GM12872 (cell line): ENCODE data around the gene MAD1L1.

Source experiments
- TF ChIP-seq, protein P1 (sequence below): IDR thresholded peaks from 3 replicates; pipeline ENCODE4 v1.5.1; 2011; ENCODE audit warnings: low read depth, mild to moderate bottlenecking, low read length, moderate library complexity; ENCODE audit not compliant: insufficient read depth

MAD1L1 gene

DNA sequence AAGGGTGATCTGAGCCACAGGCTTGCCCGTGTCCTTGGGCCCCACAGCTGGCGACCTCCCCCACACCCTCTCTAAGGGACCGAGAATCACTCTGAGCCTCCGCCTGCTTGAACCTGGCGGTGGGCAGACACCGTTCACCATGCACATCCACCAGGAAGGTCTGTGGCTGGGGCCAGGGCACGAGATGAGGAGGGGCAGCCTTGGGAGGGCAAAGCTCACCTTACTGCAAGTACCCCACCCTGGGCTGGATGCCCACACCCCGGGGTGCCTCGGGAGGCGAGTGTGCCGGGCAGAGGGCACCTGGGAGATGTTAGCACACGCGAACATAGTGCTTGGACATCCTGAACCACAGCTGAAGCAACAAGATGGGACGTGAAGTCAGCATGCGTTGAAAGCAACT lies 350.8 kb downstream of the MAD1L1 start:
- TF ChIP-seq, protein P1, sequence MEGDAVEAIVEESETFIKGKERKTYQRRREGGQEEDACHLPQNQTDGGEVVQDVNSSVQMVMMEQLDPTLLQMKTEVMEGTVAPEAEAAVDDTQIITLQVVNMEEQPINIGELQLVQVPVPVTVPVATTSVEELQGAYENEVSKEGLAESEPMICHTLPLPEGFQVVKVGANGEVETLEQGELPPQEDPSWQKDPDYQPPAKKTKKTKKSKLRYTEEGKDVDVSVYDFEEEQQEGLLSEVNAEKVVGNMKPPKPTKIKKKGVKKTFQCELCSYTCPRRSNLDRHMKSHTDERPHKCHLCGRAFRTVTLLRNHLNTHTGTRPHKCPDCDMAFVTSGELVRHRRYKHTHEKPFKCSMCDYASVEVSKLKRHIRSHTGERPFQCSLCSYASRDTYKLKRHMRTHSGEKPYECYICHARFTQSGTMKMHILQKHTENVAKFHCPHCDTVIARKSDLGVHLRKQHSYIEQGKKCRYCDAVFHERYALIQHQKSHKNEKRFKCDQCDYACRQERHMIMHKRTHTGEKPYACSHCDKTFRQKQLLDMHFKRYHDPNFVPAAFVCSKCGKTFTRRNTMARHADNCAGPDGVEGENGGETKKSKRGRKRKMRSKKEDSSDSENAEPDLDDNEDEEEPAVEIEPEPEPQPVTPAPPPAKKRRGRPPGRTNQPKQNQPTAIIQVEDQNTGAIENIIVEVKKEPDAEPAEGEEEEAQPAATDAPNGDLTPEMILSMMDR, result no peak

DNA sequence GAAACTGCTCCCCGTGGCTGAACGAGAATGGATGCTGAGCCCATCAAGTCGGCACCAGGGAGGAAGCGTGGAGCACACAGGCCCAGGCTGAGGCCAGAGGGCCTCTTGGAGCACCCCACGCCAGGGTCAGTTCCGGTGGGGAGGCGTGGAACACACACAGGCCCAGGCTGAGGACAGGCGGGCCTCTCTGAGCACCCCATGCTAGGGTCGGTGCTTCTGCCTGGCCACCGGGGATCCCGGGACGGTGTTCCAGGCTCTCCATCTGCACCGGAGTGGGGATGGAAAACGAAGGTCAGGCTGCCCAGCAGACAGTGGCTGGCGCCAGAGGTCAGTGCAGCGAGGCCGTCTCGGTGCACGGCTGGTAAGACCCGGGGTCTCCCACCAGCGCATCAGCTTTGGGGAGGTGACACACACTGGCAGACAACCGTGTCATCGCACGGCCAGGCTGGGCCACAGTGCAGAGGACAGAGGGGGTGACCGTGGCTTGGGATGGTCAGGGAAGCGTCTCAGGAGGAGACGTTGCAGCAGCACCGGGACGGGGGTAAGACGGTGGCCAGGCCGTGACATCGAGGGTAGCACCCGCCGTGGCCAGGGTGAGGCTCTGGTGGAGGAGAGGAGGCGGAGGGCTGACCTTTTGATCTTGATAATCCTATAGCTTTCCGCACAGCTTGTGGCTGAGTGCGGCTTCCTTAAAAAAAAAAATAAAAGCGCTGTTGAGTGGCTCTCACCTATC lies 358.7 kb downstream of the MAD1L1 start:
- TF ChIP-seq, protein P1, result no peak

DNA sequence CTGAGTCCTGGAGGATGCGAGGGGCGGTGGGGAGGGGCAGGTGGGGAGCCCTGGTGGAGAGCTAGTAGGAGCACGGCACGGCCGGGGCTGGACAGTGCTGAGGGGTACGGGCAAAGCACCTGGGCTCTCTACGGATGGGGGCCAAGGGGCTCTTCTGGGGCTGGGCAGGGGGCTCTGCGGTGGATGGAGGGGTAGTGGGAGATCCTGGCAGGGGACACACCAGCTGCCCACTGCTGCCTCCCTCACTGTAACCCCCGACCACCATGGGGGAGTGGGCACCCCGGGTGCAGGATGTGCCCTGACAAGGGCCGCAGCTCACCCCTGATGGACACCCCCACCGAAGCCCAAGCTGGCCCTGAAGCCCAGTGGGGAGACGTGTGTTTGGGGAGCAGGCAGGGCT lies 359.3 kb downstream of the MAD1L1 start:
- TF ChIP-seq, protein P1, result no peak

DNA sequence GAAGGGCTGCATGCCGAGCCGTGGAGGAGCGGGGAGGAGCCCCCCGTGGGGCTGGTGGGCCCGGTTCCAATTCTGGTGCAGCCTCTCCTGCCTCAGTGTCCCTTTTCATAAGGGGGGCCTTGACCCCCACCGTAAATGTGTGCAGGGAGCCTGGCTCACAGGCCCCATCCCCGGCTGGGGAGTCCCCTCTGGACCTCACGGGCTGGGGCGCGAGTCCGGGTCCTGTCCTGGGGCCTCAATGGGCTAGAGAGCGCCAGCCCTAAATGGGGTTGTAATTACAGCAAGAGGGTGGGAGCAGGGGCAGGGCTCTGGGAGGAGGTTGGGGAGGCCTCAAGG lies 359.7 kb downstream of the MAD1L1 start:
- TF ChIP-seq, protein P1, result no peak

DNA sequence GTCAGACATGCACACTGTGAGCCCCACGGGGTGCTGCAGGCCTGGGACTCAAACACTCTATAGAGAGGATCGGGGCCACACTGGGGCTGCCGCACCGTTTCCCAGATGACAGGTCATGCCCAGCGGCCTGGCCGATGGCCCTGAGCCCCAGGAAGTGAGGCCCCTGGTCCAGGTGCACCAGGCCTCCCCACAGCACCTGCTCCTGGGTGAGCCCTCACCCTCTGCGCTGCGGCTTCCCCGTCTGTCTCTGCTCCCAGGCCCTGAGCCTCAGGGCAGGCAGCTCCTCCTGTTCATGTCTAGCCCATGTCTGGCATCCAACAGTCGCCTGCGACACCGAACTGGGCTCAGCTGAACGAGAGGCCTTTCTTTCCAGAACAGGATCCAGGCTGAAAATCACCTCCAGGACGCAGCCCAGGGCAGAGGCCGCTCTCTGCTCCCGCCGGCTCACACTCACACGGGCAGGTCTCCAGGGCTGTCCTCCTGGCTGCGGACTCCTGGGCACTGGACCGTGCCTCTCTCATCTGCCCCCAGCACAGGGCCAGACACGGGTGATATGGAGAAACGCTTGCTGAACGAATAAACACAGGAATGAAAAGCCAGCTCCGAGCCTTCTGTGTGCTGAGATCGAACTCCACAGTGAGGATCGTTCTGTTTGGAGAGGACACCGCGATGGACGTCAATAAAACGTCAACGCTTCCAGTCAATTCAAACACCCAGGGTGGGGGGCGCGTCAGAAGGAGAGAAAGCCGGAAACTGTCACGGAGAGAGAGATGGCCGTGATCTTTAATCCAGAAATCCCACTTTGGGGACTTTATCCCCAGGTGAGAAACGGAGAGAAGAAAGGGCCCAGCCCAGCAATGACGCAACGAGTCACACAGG lies 360.3 kb downstream of the MAD1L1 start:
- TF ChIP-seq, protein P1, result no peak

DNA sequence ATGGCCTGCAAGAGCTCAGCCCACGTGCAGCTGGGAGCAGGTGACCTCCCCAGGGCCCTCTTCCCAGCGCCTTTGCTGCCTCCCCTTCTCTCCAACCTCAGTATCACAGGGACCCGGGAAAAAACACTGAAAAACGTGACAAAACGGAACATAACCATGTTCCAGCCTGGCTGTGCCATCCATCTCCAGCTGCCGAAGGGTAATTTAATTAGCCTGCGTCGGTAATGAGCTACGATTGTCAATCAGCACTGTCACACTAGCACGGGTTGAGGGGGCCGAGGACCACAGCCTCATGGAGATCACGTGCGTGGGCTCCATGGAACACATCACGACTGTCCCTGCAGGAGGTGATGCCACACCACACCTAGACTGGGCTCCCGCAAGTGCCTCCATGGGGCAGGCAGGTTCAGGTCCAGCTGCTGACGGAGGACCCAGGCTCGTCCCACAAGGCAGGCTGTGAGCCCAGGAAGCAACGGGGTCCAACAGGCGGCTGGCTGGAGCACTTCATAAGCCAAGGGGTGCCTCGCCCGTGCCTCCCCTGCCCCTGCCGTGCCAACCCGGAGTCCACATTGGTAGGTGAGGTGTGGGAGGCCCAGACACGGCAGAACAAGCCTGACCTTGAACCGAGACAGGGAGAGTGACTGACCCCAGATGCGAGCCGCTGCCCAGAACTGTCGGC lies 363.2 kb downstream of the MAD1L1 start:
- TF ChIP-seq, protein P1, result no peak

DNA sequence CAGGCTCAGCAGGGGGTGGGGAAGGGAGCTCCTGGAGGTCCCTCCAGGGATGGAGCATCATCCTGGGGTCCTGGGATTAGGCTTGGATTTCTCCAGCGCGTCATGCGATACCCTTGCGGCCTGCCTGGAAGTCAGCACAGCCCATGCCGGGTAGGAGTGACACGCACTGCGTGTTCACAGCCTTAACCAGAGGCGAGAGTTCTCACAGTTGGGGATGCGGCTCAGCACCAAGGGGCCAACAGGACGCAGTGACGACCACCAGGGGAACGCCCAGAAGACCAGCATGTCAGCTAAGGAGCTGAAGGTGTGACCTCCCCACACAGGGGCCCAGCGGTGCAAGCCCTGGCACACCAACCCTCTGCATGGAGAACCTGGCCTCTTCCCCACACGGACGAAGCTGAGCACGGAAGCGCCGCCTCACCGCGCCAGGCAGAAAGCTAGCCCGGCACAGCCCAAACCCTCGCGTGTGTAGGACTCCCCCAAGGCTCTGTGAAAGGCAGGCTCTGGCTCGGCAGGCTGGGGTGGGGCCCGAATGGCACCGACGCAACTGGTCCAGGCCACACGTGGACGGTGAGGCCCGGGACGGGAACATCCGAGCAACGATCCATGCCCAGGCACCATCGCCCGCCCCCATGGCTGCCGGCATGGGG lies 364.1 kb downstream of the MAD1L1 start:
- TF ChIP-seq, protein P1, result no peak
